LHCN-M2 (cell line): ENCODE results near the gene ZNF518B. TPM values are rescaled to one million over a fixed set of nuclear protein-coding genes. Genes with fewer than 3 reads are reported as not detected.

ENCODE experiments used
- DNase-seq: peaks from one replicate; pipeline ENCODE4 v3.0.0-alpha.2; 2012; ENCODE audit warnings: low read depth
- polyA plus RNA-seq: library from polyadenylated mRNA; unstranded; fragments of >200 nt; gene quantifications from one replicate; pipeline ENCODE4 v1.2.1, GENCODE V29; 2012; ENCODE audit warnings: missing spikeins
- total RNA-seq: library from RNA; depleted of rRNA; stranded (reverse); fragments of >200 nt; gene quantifications from 2 replicates; pipeline ENCODE4 v1.2.3, GENCODE V29; 2014; rRNA removed

ZNF518B gene
- total RNA-seq = 6.1 TPM in 2 replicates
- 1.6 TPM for polyA plus RNA-seq

GRCh38 chr4:10457255-10457801, at the start of gene ZNF518B:
ZNF518B (minus strand) TSS chr4:10457426; CDS start chr4:10446328, 11,098 bp downstream.
- peak; percentile 22 for DNase-seq

- DNase-seq = no peak
These were observed 48.9 kb upstream of the ZNF518B start for GRCh38 chr4:10506077-10506476.

GRCh38 chr4:10504570-10505179, 47.4 kb upstream of the ZNF518B start:
- DNase-seq = no peak

GRCh38 chr4:10502717-10503116, 45.5 kb upstream of the ZNF518B start:
- no peak for DNase-seq

- no peak for DNase-seq
These were observed 43.5 kb upstream of the ZNF518B start for GRCh38 chr4:10500776-10501175.

GRCh38 chr4:10496200-10496599, 39.0 kb upstream of the ZNF518B start:
- DNase-seq = no peak

- DNase-seq = no peak
These were observed 38.4 kb upstream of the ZNF518B start for GRCh38 chr4:10495651-10496050.

GRCh38 chr4:10492464-10492863, 35.2 kb upstream of the ZNF518B start:
- DNase-seq = no peak

- no peak for DNase-seq
These were observed 34.2 kb upstream of the ZNF518B start for GRCh38 chr4:10491401-10491800.

- no peak for DNase-seq
These were observed 33.8 kb upstream of the ZNF518B start for GRCh38 chr4:10490996-10491395.

- DNase-seq = no peak
These were observed 25.7 kb upstream of the ZNF518B start for GRCh38 chr4:10482913-10483312.

- no peak for DNase-seq
These were observed 23.4 kb upstream of the ZNF518B start for GRCh38 chr4:10480616-10481015.

GRCh38 chr4:10478621-10479020, 21.4 kb upstream of the ZNF518B start:
- no peak for DNase-seq

- DNase-seq = no peak
These were observed 13.3 kb upstream of the ZNF518B start for GRCh38 chr4:10470505-10470904.

- no peak for DNase-seq
These were observed 8.9 kb upstream of the ZNF518B start for GRCh38 chr4:10466161-10466560.

GRCh38 chr4:10462876-10463275, 5.7 kb upstream of the ZNF518B start:
- no peak for DNase-seq

- no peak for DNase-seq
These were observed 4.7 kb upstream of the ZNF518B start for GRCh38 chr4:10461850-10462400.

- DNase-seq = no peak
These were observed 4.0 kb upstream of the ZNF518B start for GRCh38 chr4:10461091-10461849.

GRCh38 chr4:10460313-10461047, 3.3 kb upstream of the ZNF518B start:
- DNase-seq = no peak

- DNase-seq = no peak
These were observed 2.1 kb upstream of the ZNF518B start for GRCh38 chr4:10459305-10459704.

GRCh38 chr4:10458177-10458576, 951 bp upstream of the ZNF518B start:
- no peak for DNase-seq
